A549 (cell line): ENCODE results near the gene PRX. TPM values are rescaled to one million over a fixed set of nuclear protein-coding genes. Genes with fewer than 3 reads are reported as not detected.

Experiments used
- ATAC-seq, 2 experiments: fragments of 200-7000 bp in 1 of 2; fragments of >200 bp in 1 of 2; cut with Nextera tagmentation in 1 of 2; cut with Tn5 transposase in 1 of 2; 3 replicates each; pipeline versions ENCODE4 v1.8.0 to v1.9.1; 2018 to 2020; ENCODE audit warnings: mild to moderate bottlenecking in 1 of 2, moderate library complexity in 1 of 2
- CTCF ChIA-PET: fragments of 300-600 bp; sonication (Branson Sonifier 250); formaldehyde crosslinking; extraction: SDS; loops from one replicate; lab custom pipeline; 2021; ENCODE audit warnings: antibody characterized with exemption, inconsistent platforms; lab: Yijun Ruan, JAX
- POLR2A ChIA-PET: fragments of 350-600 bp; formaldehyde crosslinking; extraction: SDS; loops from one replicate; lab custom pipeline; 2021; ENCODE audit warnings: antibody characterized with exemption, inconsistent platforms; lab: Yijun Ruan, JAX
- DNase-seq, 2 experiments: peaks; one replicate each; pipeline versions ENCODE4 v3.0.0 to v3.0.0-alpha.2; 2011 to 2016; ENCODE audit warnings: low read depth in 1 of 2, low spot score in 1 of 2
- FAIRE-seq: peaks from 2 replicates; lab custom pipeline; 2011; peaks lifted over from hg19 to GRCh38; lab: Jason Lieb, UNC
- H3K27ac ChIP-seq, 2 experiments: fragments of >200 bp; sonication (Bioruptor Twin); formaldehyde crosslinking; 3 replicates each; pipeline ENCODE4 v1.5.1; 2016 to 2017
- H3K4me1 ChIP-seq: fragments of >200 bp; sonication (Bioruptor Twin); formaldehyde crosslinking; 3 replicates; pipeline ENCODE4 v1.6.1; 2016
- H3K4me2 ChIP-seq: fragments of >200 bp; sonication (Bioruptor Twin); formaldehyde crosslinking; 3 replicates; pipeline ENCODE4 v1.6.1; 2016
- H3K4me3 ChIP-seq: fragments of >200 bp; sonication (Bioruptor Twin); formaldehyde crosslinking; 3 replicates; pipeline ENCODE4 v1.5.1; 2016
- H3K9me3 ChIP-seq: fragments of >200 bp; sonication (Bioruptor Twin); formaldehyde crosslinking; 3 replicates; pipeline ENCODE4 v1.6.1; 2016
- CBX8 ChIP-seq: fragments of 200-600 bp; sonication (generic); IDR thresholded peaks from 2 replicates; pipeline ENCODE4 v1.6.1; 2016
- EHF ChIP-seq: fragments of 250-450 bp; sonication (Bioruptor Pico); IDR thresholded peaks from 2 replicates; pipeline ENCODE4 v1.5.0; 2020; ENCODE audit warnings: mild to moderate bottlenecking
- EP300 ChIP-seq, 2 experiments: fragments of >200 bp; sonication (Bioruptor Twin); formaldehyde crosslinking; IDR thresholded peaks; 2 replicates in 1 of 2; 3 replicates in 1 of 2; pipeline ENCODE4 v1.6.1; 2016 to 2017
- HOXB5 ChIP-seq: fragments of 250-450 bp; sonication (Bioruptor Pico); IDR thresholded peaks from 2 replicates; pipeline ENCODE4 v1.5.0; 2020; ENCODE audit warnings: mild to moderate bottlenecking, moderate library complexity
- JUN ChIP-seq, 2 experiments: fragments of >200 bp; sonication (Bioruptor Twin); formaldehyde crosslinking; IDR thresholded peaks; 2 replicates in 1 of 2; 3 replicates in 1 of 2; pipeline ENCODE4 v1.6.1; 2016 to 2017
- KDM1A ChIP-seq: fragments of 200-600 bp; sonication (generic); IDR thresholded peaks from 2 replicates; pipeline ENCODE4 v1.6.1; 2016; ENCODE audit warnings: low read depth, mild to moderate bottlenecking
- MYC ChIP-seq: IDR thresholded peaks from 2 replicates; pipeline ENCODE4 v1.6.1; 2012; ENCODE audit warnings: mild to moderate bottlenecking, inconsistent platforms, low read length, improper control_type of control experiment, borderline replicate concordance
- NR3C1 ChIP-seq: fragments of >200 bp; sonication (Bioruptor Twin); formaldehyde crosslinking; IDR thresholded peaks from 3 replicates; pipeline ENCODE4 v1.6.1; 2017
- POLR2A ChIP-seq: IDR thresholded peaks from 2 replicates; pipeline ENCODE4 v1.6.1; 2012; ENCODE audit warnings: mild to moderate bottlenecking, low read length
- POLR2AphosphoS2 ChIP-seq: conservative IDR thresholded peaks from 2 replicates; pipeline ENCODE4 v1.6.1; 2012; ENCODE audit warnings: low read length, improper control_type of control experiment, inconsistent platforms
- RCOR1 ChIP-seq: fragments of 150-350 bp; IDR thresholded peaks from 2 replicates; pipeline ENCODE4 v1.6.1; 2014; ENCODE audit warnings: antibody characterized with exemption, low read length, low read depth
- SREBF2 ChIP-seq: fragments of 450-650 bp; IDR thresholded peaks from 2 replicates; pipeline ENCODE4 v1.6.1; 2014; ENCODE audit warnings: mild to moderate bottlenecking, moderate library complexity
- ZFP36 ChIP-seq: fragments of 450-650 bp; IDR thresholded peaks from 2 replicates; pipeline ENCODE4 v1.6.1; 2014; ENCODE audit warnings: borderline replicate concordance; ENCODE audit not compliant: partially characterized antibody
- ZNF302 ChIP-seq: fragments of 250-450 bp; sonication (Bioruptor Pico); IDR thresholded peaks from 2 replicates; pipeline ENCODE4 v1.9.0; 2021; ENCODE audit warnings: inconsistent platforms, mild to moderate bottlenecking, moderate library complexity
- WGBS: methylation state at CpG from one replicate; pipeline ENCODE4 v1.1.6; 2017; ENCODE audit errors: missing lambda C conversion rate; 5-methylcytosine and 5-hydroxymethylcytosine counted together
- polyA plus RNA-seq, 4 experiments: library from polyadenylated mRNA; depleted of rRNA in 3 of 4; stranded (reverse); fragments of >200 nt; fragmentation: RNase III in 1 of 4; extraction: RNeasy Plus Mini Kit Qiagen cat#74134 plus additional on column Dnase treatment in 1 of 4; gene quantifications; 2 replicates in 3 of 4; 3 replicates in 1 of 4; pipeline ENCODE4 v1.2.3, GENCODE V29; 2011 to 2017
- TF ChIP-seq, protein P1 (sequence below): fragments of >200 bp; sonication (Bioruptor Twin); formaldehyde crosslinking; IDR thresholded peaks from 3 replicates; pipeline ENCODE4 v1.6.1; 2016
- TF ChIP-seq, protein P2 (sequence below): fragments of 450-650 bp; IDR thresholded peaks from 2 replicates; pipeline ENCODE4 v1.6.1; 2014; ENCODE audit warnings: antibody characterized with exemption

PRX gene
- polyA plus RNA-seq, 2 of the 4 experiments (the other 2 are of a cell fraction) = 1.6 to 1.8 TPM

DNA sequence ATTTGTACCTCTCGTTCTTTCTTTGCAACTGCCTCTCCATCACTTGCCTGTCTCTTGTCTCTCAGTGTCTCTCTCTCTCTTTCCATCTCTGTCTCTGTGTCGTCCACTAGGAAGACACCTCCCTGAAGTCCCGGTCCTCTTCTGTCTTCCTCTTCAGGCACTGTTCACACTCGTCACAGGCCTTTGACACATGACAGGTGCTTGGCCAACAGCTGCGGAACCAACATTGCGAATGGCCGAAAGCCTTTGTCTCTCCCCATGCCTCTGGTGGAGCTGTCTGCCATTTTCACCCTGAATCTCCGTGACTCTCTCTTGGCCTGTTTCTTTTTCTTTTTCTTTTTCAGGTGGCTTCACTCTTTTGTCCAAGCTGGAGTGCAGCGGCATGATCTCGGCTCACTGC, 26.0 kb downstream of the PRX start:
- no peak for TF ChIP-seq ZFP36
- TF ChIP-seq, all 56 proteins: peak for 0
- FAIRE-seq (no peak), ATAC-seq (no peak), DNase-seq (no peak)
- H3K9me3 ChIP-seq = no peaks in the 10 kb centered on the region
- H3K4me3 ChIP-seq = no peak overlapping the region
- POLR2A ChIA-PET = interaction anchor here (0.8 kb wide), 1 partner anchor 39 kb away, joined by 4 read pairs; no protein-coding TSS in a partner anchor
- no peak overlapping the region for H3K4me2 ChIP-seq
- no peaks in the 10 kb centered on the region for H3K4me1 ChIP-seq
- CTCF ChIA-PET = interaction anchor here (0.7 to 3.4 kb wide), 9 partner anchors 9 to 190 kb away, joined by 3 to 11 read pairs (median 3); no protein-coding TSS in a partner anchor
- WGBS = 86% methylated on average over 10 of the region's 10 CpGs
- H3K27ac ChIP-seq = no peak overlapping the region

DNA sequence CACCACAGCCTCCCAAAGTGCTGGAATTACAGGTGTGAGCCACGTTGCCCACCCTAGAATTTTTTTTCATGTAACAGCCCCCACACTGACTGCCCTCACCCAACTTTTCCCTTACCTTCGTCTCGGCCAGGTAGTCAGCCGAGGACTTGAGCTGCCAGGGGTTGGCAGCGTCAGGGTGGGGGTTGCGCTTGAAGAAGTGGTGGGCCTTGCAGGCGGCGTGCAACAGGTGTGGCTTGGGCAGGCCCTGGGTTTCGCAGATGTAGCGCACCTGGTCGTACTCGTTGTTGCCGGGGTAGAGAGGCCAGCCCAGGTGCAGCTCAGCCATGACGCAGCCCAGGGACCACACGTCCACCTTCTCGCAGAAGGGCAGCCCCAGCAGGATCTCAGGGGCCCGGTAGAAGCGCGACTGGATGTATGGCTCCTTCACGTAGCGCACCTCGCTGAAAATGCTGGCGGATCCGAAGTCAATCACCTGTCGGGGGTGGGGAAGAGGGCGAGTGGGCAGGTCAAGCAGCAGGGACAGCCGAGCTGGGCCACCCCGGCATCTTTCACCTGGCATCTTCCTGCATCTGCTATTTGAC, 29.4 kb downstream of the PRX start:
- ATAC-seq (no peak), FAIRE-seq (no peak), DNase-seq (no peak)
- Histone ChIP-seq H3K4me3 (no peak overlapping the region), H3K4me2 (no peak overlapping the region), H3K9me3 (no peaks in the 10 kb centered on the region), H3K4me1 (no peaks in the 10 kb centered on the region), H3K27ac (no peak overlapping the region)
- WGBS = 87% methylated on average over 28 of the region's 28 CpGs
- ChIA-PET POLR2A (interaction anchor here (0.7 kb wide), 1 partner anchor 41 kb away, joined by 8 read pairs; no protein-coding TSS in a partner anchor), CTCF (interaction anchor here (0.6 to 6.2 kb wide), 8 partner anchors 12 to 90 kb away, joined by 3 to 35 read pairs (median 3); no protein-coding TSS in a partner anchor)
- TF ChIP-seq RCOR1 (no peak), MYC (no peak), NR3C1 (no peak), KDM1A (no peak), SREBF2 (no peak), EHF (CRISPR knock-in tag) (no peak), POLR2A (no peak)
- TF ChIP-seq, protein P1, sequence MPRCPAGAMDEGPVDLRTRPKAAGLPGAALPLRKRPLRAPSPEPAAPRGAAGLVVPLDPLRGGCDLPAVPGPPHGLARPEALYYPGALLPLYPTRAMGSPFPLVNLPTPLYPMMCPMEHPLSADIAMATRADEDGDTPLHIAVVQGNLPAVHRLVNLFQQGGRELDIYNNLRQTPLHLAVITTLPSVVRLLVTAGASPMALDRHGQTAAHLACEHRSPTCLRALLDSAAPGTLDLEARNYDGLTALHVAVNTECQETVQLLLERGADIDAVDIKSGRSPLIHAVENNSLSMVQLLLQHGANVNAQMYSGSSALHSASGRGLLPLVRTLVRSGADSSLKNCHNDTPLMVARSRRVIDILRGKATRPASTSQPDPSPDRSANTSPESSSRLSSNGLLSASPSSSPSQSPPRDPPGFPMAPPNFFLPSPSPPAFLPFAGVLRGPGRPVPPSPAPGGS = no peak

DNA sequence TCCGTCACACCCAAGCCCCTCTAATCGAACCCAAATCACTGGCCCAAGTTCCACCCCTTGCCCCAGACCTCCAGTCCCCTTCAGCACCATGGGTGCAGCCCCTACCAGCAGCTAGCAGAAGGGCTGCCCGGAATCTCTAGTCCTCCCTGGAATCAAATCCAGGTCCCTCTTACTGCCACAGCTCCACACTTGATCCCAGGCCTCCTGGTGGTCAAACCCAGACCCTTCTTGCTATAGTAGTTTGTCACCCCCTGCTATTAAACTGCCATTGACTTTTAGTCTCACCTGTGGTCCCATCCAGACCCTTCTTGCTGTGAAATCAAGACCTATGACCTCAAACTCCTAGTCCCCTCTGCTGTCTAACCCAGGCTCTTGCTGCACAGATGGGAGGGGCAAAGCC, 31.9 kb downstream of the PRX start:
- DNase-seq = peak in 1 of 2 experiments; percentile 68
- no peak for FAIRE-seq
- H3K27ac ChIP-seq = no peak overlapping the region
- CTCF ChIA-PET = interaction anchor here (0.8 to 6.2 kb wide), 14 partner anchors 8 to 704 kb away, joined by 3 to 35 read pairs (median 3); partner anchors contain the start of genes C19orf47 and PLD3
- no peaks in the 10 kb centered on the region for H3K4me1 ChIP-seq
- ATAC-seq = peak; percentile 27 to 43; a peak in 3 of 6 replicates
- H3K4me3 ChIP-seq = no peak overlapping the region
- no peak overlapping the region for H3K4me2 ChIP-seq
- POLR2A ChIA-PET = interaction anchor here (1.1 to 1.3 kb wide), 2 partner anchors 22 to 45 kb away, joined by 3 to 4 read pairs; partner anchors contain the start of gene SERTAD1
- 67% methylated on average over 3 of the region's 3 CpGs for WGBS
- H3K9me3 ChIP-seq = no peaks in the 10 kb centered on the region
- TF ChIP-seq, protein P2, sequence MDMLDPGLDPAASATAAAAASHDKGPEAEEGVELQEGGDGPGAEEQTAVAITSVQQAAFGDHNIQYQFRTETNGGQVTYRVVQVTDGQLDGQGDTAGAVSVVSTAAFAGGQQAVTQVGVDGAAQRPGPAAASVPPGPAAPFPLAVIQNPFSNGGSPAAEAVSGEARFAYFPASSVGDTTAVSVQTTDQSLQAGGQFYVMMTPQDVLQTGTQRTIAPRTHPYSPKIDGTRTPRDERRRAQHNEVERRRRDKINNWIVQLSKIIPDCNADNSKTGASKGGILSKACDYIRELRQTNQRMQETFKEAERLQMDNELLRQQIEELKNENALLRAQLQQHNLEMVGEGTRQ = no peak
- TF ChIP-seq ZNF302 (no peak), JUN (IDR thresholded peaks at IDR 0.05) (0 out of 5 replicates have a peak, but pooled peaks of 1 of the 2 experiments have one; percentile 15)

DNA sequence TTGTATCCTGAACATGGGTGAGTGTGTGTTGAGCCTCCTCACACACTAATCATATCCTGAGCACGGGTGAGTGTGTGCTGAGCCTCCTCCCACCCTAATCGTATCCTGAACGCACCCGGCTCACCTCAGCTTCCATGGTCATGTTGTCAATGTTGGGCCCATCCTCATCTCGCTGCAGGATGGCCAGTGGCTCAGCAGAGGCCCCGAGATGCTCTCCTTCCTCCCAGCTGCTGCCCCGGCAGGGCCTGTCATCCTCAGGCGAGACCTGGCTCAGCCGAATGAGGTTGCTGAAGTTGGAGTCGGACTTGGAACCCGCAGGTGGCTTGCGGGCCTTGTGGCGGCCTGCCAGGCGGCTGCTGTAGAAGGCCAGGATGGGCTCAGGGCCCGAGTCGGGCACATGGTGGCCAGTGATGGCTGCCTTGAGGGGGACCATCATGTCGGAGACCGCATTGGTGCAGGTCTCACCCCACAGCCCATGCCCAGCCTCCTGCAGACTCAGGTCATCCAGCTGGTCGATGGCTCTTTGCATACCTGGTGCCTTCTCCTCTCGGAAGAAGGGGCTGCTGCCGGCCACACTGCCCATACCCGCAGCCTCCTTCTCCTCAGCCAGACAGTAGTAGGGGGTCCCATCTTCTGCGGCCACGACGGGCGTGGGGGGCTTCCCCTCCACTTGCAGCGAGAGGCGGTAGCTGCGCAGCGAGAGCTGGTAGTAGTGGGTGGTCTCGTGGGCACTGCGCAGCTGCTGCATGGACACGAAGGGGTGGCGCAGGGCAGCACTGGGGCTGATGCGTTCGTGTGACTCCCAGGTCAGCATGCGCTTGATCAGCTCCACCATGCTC, 32.8 kb downstream of the PRX start:
- Histone ChIP-seq H3K4me2 (no peak overlapping the region), H3K4me1 (no peaks in the 10 kb centered on the region), H3K4me3 (no peak overlapping the region), H3K9me3 (no peaks in the 10 kb centered on the region), H3K27ac (no peak overlapping the region)
- FAIRE-seq (peak; percentile 36), ATAC-seq (no peak; a peak in 1 of 6 replicates), DNase-seq (no peak)
- CTCF ChIA-PET = interaction anchor here (0.7 to 6.2 kb wide), 18 partner anchors 8 to 703 kb away, joined by 3 to 35 read pairs (median 3); no protein-coding TSS in a partner anchor
- WGBS = 87% methylated on average over 37 of the region's 37 CpGs
- TF ChIP-seq HOXB5 (CRISPR knock-in tag) = no peak
- no peak for TF ChIP-seq POLR2AphosphoS2
- no peak for TF ChIP-seq CBX8
- TF ChIP-seq EP300 (IDR thresholded peaks at IDR 0.05) = no peak
- POLR2A ChIA-PET = interaction anchor here (1.1 kb wide), 1 partner anchor 23 kb away, joined by 3 read pairs; no protein-coding TSS in a partner anchor
